CD4-positive, alpha-beta T cell treated with Interleukin-15 for 1 hour (primary cell): ENCODE measurements around the gene HMGN1.
A peak's percentile ranks its signal among the peaks of the same experiment; 100 is the strongest.
"Not testable (repeated sequence)": the region's sequence is repeated elsewhere in the genome, so short reads cannot be mapped to it uniquely, and the experiment has no call there.

Experiments
- DNase-seq: peaks from one replicate; pipeline ENCODE4 v3.0.0-alpha.2; 2020

The HMGN1 gene

DNA sequence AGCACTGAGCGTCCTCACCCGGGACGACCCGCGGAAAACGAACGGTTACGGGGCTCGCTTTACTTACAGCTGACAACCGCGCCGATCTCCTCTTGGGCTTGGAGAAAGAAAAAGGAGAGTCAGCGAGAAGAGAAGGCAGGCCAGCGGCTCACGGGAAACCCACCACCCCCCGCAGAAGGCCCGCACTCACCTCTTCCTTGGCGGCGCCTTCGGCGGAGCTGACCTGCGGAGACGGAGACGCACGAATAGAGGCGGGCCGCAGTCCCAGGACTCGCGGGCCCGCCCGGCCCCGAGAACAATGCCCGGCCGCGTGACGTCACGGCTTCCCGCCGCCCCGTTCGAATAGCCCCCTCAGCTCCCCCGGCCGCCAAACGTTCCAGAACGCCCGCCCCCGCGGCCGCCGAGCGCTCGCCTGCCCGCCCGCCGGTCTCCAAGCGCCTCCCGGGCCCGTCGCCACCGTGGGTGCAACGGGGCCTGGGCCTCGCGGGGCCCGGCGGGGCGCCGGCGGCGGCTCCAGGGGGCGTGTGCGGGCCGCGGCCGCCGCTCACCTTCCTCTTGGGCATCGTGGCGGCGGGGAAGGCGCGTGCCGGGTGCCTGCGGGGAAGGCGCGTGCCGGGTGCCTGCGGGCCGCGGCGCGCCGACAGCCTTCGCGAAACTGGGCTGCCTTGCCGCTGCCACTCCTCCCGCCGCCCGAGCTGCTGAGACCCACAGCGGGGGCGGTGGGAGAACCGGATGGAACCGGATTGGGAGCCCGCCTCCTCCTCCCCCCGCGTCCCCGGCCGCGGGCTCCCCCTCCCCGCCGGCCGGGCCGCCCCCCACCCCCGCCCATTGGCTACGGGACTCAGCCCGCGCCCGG lies at the start of gene HMGN1:
Gene HMGN1, minus strand, starts transcription at position 734 of the 856 bp plus-strand sequence. Its CDS starts 171 bp downstream, at position 563.
- DNase-seq: peak; percentile 89

- DNase-seq: no peak
These were observed 48.9 kb upstream of the HMGN1 start for GRCh38 chr21:39397646-39398385.

GRCh38 chr21:39392981-39393380 lies 44.1 kb upstream of the HMGN1 start:
- no peak for DNase-seq

- no peak for DNase-seq
These were observed 41.4 kb upstream of the HMGN1 start for GRCh38 chr21:39390212-39390765.

DNA sequence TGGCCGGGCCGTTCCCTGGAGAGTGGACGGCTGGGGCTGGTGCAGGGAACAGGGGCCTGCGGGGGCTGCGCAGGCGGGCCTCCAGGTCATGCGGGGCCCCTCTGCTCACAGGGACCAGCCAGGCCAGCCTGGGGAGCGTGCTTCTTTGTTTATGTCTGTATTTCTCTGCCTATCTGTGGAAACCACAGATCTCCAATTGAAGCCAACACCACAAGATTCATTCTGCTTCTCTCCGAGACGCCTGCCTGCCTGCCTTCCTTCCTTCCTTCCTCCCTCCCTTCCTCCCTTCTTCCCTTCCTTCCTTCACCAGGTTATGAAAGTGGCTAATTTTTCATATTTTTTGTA lies 39.9 kb upstream of the HMGN1 start:
- DNase-seq: no peak

GRCh38 chr21:39388038-39388810 lies 39.3 kb upstream of the HMGN1 start:
- peak; percentile 84 for DNase-seq

DNA sequence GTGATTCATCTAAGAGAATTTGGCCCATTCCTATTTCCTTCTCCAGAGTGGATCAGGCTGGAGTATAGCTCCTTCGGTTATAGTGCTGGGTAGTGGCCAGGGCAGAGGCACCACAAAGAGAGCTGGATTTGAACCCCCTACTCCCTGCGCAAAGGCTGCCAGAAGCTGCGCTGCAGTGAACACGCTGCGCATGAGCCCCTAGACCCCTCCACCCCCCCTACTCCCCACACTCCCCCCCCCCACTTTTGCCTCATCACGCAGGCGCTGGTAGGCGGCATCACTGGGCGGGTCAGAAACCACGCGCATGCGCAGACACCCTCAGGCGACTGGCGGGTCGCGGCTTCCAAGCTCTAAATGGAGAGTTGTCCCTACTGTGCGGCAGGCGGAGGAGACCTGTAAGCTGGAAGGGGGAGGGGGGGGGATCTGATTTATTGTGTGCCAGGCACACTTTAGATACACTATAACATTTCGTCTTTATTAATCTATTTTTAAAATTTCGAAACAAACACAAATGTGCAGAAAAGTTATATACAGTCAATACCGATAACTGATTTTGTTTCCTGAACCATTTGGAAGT lies 38.7 kb upstream of the HMGN1 start:
- peak; percentile 90 for DNase-seq

- no peak for DNase-seq
These were observed 38.0 kb upstream of the HMGN1 start for GRCh38 chr21:39386899-39387298.

DNA sequence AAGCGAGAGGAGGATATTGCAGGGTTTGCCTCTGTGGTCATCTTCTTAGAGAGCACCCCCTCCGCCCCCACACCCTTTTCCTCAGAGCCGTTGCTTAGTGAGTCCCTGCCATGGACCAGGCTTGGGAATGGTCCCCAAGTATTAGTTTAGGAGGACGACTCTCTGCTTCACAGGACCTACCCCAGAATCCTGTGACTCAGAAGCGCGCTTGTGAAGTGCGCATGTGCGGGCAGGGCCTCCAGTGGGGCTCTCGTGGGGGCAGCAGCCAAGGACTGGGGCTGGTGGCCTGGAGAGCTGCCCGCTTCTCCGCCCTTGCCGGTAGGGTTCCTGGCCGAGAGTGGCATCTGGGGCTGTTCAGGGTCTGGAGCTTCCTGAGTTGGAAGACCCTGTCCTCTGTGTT lies 37.3 kb upstream of the HMGN1 start:
- no peak for DNase-seq

DNA sequence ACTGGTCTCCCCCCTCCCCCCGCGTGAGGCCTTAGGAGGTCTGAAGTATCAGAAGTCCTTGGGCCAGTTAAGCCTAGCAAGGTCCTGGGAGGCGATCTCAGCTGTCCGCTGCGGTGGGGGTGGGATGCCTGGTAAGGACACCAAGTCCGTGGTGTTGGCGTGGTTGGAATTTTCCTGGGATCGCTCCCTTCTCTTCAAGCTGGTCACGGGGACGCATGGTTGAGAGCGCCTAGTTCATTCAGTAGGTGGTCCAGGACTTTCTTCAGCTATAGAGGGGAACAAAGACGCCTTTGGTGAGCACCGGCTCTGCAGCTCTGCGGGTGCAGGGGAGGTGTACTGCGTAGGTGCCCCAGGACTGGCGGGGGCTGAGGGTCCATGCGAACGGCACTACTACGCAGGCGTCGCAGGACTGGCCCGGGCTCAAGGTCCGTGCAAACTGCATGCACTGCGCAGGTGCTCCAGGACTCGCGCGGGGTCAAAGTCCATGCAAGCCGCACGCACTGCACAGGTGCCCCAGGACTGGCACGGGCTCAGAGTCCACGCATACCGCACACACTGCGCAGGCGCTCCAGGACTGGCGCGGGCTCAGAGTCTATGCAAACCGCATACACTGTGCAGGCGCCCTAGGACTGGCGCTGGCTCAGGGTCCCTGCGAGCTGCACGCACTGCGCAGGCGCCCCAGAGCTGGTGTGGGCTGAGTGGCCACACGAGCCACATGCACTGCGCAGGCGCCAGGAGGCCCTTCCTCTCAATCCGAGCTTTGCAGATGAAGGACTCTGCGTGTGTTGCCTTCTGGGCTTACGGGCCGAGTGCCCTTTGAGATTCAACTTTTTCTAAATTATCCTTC lies 36.6 kb upstream of the HMGN1 start:
- peak; percentile 76 for DNase-seq

DNA sequence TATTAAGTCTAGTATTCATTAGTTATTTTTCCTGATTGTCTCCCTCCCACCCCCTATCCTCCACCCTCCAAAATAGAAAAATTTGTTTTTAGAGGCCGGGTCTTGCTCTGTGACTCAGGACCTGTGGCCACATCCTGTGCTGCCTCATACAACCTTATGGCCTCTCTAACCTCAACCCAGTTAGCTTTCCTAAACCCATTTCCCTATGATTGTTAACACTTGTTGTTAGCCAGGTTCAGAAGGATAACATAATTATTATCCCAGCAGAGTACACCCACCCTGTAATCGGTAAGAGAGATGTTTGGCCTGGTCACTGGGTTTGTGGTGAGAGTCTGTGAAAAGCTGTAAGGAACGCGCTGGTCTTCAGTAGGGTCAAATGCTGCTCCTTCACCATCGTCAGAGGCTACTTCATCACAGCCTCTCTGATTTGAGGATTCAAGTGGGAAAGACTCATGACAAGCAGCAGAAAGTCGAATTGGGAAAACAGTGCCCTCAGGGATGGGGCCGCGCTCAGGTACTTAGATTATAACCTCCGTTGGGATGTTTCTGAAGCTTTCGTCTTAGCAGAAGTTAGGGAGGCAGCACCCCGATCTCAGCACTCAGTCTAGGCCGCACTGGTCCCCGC lies 35.9 kb upstream of the HMGN1 start:
- no peak for DNase-seq

DNA sequence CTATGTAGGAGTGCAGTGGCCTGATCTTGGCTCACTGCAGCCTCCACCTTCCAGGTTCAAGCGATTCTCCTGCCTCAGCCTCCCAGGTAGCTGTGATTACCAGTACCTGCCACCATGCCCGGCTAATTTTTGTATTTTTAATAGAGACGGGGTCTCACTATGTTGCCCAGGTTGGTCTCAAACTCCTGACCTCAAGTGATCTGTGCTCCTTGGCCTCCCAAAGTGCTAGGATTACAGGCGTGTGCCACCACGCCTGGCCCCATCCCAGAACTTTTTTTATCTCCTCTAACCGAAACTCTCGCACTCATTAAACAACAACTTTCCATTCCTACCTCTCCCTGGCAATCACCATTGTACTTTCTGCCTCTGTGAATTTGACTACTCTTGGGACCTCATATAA lies 33.2 kb upstream of the HMGN1 start:
- DNase-seq: not testable (repeated sequence)

GRCh38 chr21:39381009-39381408 lies 32.1 kb upstream of the HMGN1 start:
- DNase-seq: no peak

- DNase-seq: peak; percentile 94
These were observed 31.4 kb upstream of the HMGN1 start for GRCh38 chr21:39379986-39380891.

- DNase-seq: no peak
These were observed 28.7 kb upstream of the HMGN1 start for GRCh38 chr21:39377444-39378050.

DNA sequence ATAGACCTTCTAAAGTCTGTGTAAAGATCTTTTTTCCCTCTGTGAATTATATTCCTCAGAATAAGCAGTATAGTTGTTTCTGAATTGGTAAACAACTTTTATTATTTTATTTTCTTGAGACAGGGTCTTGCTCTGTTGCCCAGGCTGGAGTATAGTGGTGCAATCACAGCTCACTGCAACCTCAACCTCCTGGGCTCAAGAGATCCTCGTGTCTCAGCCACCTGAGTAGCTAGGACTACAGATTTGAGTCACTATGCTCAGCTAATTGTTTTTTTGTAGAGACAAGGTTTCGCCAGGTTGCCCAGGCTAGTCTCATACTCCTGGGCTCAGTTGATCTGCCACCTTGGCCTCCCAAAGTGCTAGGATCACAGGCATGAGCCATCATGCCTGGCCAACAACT lies 26.6 kb upstream of the HMGN1 start:
- DNase-seq: no peak

- DNase-seq: no peak
These were observed 25.2 kb upstream of the HMGN1 start for GRCh38 chr21:39374046-39374445.

GRCh38 chr21:39373634-39374033 lies 24.7 kb upstream of the HMGN1 start:
- no peak for DNase-seq

GRCh38 chr21:39369896-39370288 lies 21.0 kb upstream of the HMGN1 start:
- DNase-seq: not testable (repeated sequence)

DNA sequence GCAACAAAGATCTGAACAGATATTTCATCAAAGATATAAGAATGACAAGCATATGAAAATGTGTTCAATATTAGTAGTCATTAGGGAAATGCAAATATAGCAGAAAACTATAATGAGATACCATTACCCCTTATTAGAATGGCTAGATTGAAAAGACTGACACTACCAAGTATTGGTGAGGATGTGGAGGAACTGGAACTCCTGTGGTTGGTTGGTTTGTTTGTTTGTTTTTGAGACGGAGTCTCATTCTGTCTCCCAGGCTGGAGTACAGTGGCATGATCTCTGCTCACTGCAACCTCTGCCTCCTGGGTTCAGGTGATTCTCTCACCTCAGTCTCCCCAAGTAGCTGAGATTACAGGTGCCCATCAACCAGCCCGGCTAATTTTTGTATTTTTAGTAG lies 18.9 kb upstream of the HMGN1 start:
- no peak for DNase-seq
